Mesenchymal stem cell (in vitro differentiated cells and primary cell): ENCODE results near the gene KYAT1.

ENCODE experiments used
- DNase-seq: peaks from one replicate; pipeline ENCODE4 v3.0.0-alpha.2; 2013
- H2AFZ ChIP-seq: one replicate; pipeline ENCODE4 v1.6.1; 2013; ENCODE audit warnings: low read depth, mild to moderate bottlenecking, control low read depth, inconsistent platforms, low read length, moderate library complexity
- H2AK5ac ChIP-seq: 2 replicates; pipeline ENCODE4 v1.6.1; 2013; ENCODE audit warnings: low read length, moderate library complexity, mild to moderate bottlenecking, inconsistent platforms; ENCODE audit not compliant: severe bottlenecking
- H2BK120ac ChIP-seq: one replicate; pipeline ENCODE4 v1.6.1; 2013; ENCODE audit warnings: low read depth, mild to moderate bottlenecking, inconsistent platforms, low read length, moderate library complexity
- H2BK12ac ChIP-seq, 2 experiments: one replicate each; pipeline ENCODE4 v1.6.1; 2013; ENCODE audit warnings: inconsistent platforms in 2 of 2, low read length in 2 of 2, mild to moderate bottlenecking in 2 of 2, moderate library complexity in 2 of 2, control low read depth in 1 of 2
- H2BK15ac ChIP-seq: one replicate; pipeline ENCODE4 v1.6.1; 2013; ENCODE audit warnings: mild to moderate bottlenecking, low read depth, inconsistent platforms; ENCODE audit not compliant: poor library complexity, severe bottlenecking
- H2BK5ac ChIP-seq: 2 replicates; pipeline ENCODE4 v1.6.1; 2013; ENCODE audit warnings: low read depth, mild to moderate bottlenecking, low read length, control low read depth, inconsistent platforms; ENCODE audit not compliant: poor library complexity, severe bottlenecking
- H3K14ac ChIP-seq, 2 experiments: one replicate each; pipeline ENCODE4 v1.6.1; 2013; ENCODE audit warnings: inconsistent platforms in 2 of 2, low read length in 2 of 2, control low read depth in 1 of 2, mild to moderate bottlenecking in 1 of 2, moderate library complexity in 1 of 2
- H3K18ac ChIP-seq, 2 experiments: one replicate each; pipeline ENCODE4 v1.6.1; 2013; ENCODE audit warnings: inconsistent platforms in 2 of 2, low read length in 2 of 2, control low read depth in 1 of 2, low read depth in 1 of 2, mild to moderate bottlenecking in 1 of 2
- H3K23ac ChIP-seq, 2 experiments: one replicate each; pipeline ENCODE4 v1.6.1; 2013; ENCODE audit warnings: inconsistent platforms in 2 of 2, low read length in 2 of 2, mild to moderate bottlenecking in 2 of 2, moderate library complexity in 2 of 2, control low read depth in 1 of 2
- H3K27ac ChIP-seq: 2 replicates; pipeline ENCODE4 v1.5.1; 2013; ENCODE audit warnings: mild to moderate bottlenecking, moderate library complexity, low read length, control low read depth, inconsistent platforms; ENCODE audit not compliant: poor library complexity, severe bottlenecking
- H3K27me3 ChIP-seq, 2 experiments: 2 replicates each; pipeline versions ENCODE4 v1.6.1 to v1.7.0; 2013; ENCODE audit warnings: low read length in 2 of 2, mild to moderate bottlenecking in 2 of 2, moderate library complexity in 2 of 2, control low read depth in 1 of 2, inconsistent platforms in 1 of 2; ENCODE audit not compliant: control insufficient read depth in 1 of 2, insufficient read depth in 1 of 2
- H3K36me3 ChIP-seq, 2 experiments: 2 replicates each; pipeline versions ENCODE4 v1.6.1 to v1.7.0; 2013; ENCODE audit warnings: low read length in 2 of 2, control low read depth in 1 of 2, inconsistent platforms in 1 of 2, low read depth in 1 of 2, mild to moderate bottlenecking in 1 of 2; ENCODE audit not compliant: insufficient read depth in 2 of 2, control insufficient read depth in 1 of 2
- H3K4ac ChIP-seq, 2 experiments: one replicate each; pipeline ENCODE4 v1.6.1; 2013; ENCODE audit warnings: inconsistent platforms in 2 of 2, low read length in 2 of 2, mild to moderate bottlenecking in 2 of 2, moderate library complexity in 2 of 2, control low read depth in 1 of 2, low read depth in 1 of 2
- H3K4me1 ChIP-seq: 2 replicates; pipeline ENCODE4 v1.6.1; 2013; ENCODE audit warnings: low read depth, low read length, control low read depth; ENCODE audit not compliant: control insufficient read depth, insufficient read depth
- H3K4me2 ChIP-seq: 2 replicates; pipeline ENCODE4 v1.6.1; 2013; ENCODE audit warnings: low read length, mild to moderate bottlenecking, inconsistent platforms; ENCODE audit not compliant: poor library complexity, severe bottlenecking
- H3K4me3 ChIP-seq, 2 experiments: 2 replicates each; pipeline versions ENCODE4 v1.5.1 to v1.7.0; 2013; ENCODE audit warnings: low read length in 2 of 2, mild to moderate bottlenecking in 2 of 2, control low read depth in 1 of 2, low read depth in 1 of 2; ENCODE audit not compliant: insufficient read depth in 1 of 2
- H3K79me1 ChIP-seq: replicated peaks from 2 replicates; pipeline ENCODE4 v1.6.1; 2013; ENCODE audit warnings: mild to moderate bottlenecking, control low read depth, low read length, inconsistent platforms; ENCODE audit not compliant: poor library complexity, severe bottlenecking
- H3K9ac ChIP-seq: 2 replicates; pipeline ENCODE4 v1.7.0; 2013; ENCODE audit warnings: mild to moderate bottlenecking, low read length, moderate library complexity
- H3K9me3 ChIP-seq: 2 replicates; pipeline ENCODE4 v1.7.0; 2013; ENCODE audit warnings: mild to moderate bottlenecking, low read length; ENCODE audit not compliant: control insufficient read depth
- H4K8ac ChIP-seq: one replicate; pipeline ENCODE4 v1.6.1; 2013; ENCODE audit warnings: inconsistent platforms, mild to moderate bottlenecking, low read length, moderate library complexity
- H4K91ac ChIP-seq: one replicate; pipeline ENCODE4 v1.6.1; 2013; ENCODE audit warnings: mild to moderate bottlenecking, low read length, inconsistent platforms
- WGBS: methylation state at CpG from one replicate; pipeline ENCODE4 v1.1.7; 2013; ENCODE audit warnings: mixed read lengths; 5-methylcytosine and 5-hydroxymethylcytosine counted together

KYAT1 gene

DNA sequence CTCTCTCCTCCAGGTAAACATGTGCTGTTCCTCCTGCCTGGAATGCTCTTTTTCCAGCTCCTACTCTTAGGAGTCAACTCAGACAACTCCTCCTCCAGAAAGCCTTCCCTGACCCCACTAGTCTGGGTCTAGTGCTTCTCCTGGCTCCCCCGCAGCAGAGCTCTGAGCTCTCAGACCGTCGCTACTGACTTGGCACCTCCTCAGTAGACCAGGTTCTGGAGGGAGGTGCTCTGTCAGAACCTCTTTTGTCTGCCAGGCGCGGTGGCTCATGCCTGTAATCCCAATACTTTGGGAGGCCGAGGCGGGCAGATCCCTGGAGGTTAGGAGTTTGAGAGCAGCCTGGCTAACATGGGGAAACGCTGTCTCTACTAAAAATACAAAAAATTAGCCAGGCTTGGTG, 3.6 kb upstream of the KYAT1 start:
- H3K4me1 ChIP-seq = peaks cover 32% of the 10 kb centered on the region
- WGBS = 96% methylated on average over 8 of the region's 8 CpGs

DNA sequence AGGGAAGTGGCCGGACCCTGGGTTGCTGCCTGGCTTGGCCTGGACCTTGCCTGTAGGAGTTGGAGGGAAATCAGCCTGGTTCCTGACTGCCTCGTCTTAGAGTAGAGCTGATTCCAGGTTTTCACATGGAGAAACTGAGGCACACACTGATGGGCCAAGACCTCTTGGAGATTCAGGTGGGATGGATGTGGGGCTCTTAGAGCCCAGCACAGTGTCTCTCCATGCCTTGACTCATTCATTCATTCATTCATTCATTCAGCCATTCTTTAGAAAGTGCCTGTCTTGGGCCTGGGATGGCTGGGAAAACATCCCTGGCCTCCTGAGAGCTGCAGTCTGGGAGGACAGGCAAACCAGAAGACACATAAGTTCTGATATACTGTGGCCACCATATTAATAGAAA, 2.4 kb upstream of the KYAT1 start:
- Histone ChIP-seq H3K36me3 (peaks cover 34 to 36% of the 10 kb centered on the region in 2 experiments), H2BK120ac (no peak overlapping the region), H2AK5ac (no peak overlapping the region), H4K8ac (no peak overlapping the region), H3K9ac (no peak overlapping the region), H3K4me3 (peak overlapping the region in 1 of 2 experiments; percentile 97), H2BK12ac (no peak overlapping the region), H4K91ac (no peak overlapping the region), H3K9me3 (no peaks in the 10 kb centered on the region), H3K27me3 (no peaks in the 10 kb centered on the region), H2BK5ac (no peak overlapping the region), H3K14ac (no peak overlapping the region), H3K4me1 (peaks cover 32% of the 10 kb centered on the region), H2BK15ac (no peak overlapping the region), H3K18ac (no peak overlapping the region), H3K27ac (no peak overlapping the region), H3K4ac (no peak overlapping the region), H3K79me1 (peaks cover 26% of the 10 kb centered on the region), H3K4me2 (no peak overlapping the region), H3K23ac (peak overlapping the region in 1 of 2 experiments; percentile 9), H2AFZ (no peak overlapping the region)
- 91% methylated on average over 2 of the region's 2 CpGs for WGBS
- DNase-seq = no peak

More for the DNA sequence above, 3.6 kb upstream of the KYAT1 start:
- H3K9ac ChIP-seq = no peak overlapping the region
- no peak overlapping the region for H2BK5ac ChIP-seq
- H3K14ac ChIP-seq = no peak overlapping the region
- no peak overlapping the region for H3K4me2 ChIP-seq
- no peak overlapping the region for H2BK120ac ChIP-seq
- no peak for DNase-seq
- H3K36me3 ChIP-seq = peaks cover 38 to 41% of the 10 kb centered on the region in 2 experiments
- no peak overlapping the region for H4K91ac ChIP-seq
- no peak overlapping the region for H2BK15ac ChIP-seq
- H3K79me1 ChIP-seq = peaks cover 20% of the 10 kb centered on the region
- H3K18ac ChIP-seq = no peak overlapping the region
- H2BK12ac ChIP-seq = no peak overlapping the region
- H2AFZ ChIP-seq = no peak overlapping the region
- no peak overlapping the region for H3K4ac ChIP-seq
- H3K23ac ChIP-seq = no peak overlapping the region
- H4K8ac ChIP-seq = no peak overlapping the region
- H3K4me3 ChIP-seq = no peak overlapping the region
- no peak overlapping the region for H3K27ac ChIP-seq
- no peak overlapping the region for H2AK5ac ChIP-seq
- no peaks in the 10 kb centered on the region for H3K9me3 ChIP-seq
- H3K27me3 ChIP-seq = no peaks in the 10 kb centered on the region

GRCh38 chr9:128882677-128883603, 1.2 kb upstream of the KYAT1 start:
- Histone ChIP-seq H3K4me3 (peak overlapping the region; percentile 79 to 97), H3K14ac (peak overlapping the region in 1 of 2 experiments; percentile 94), H3K79me1 (peaks cover 29% of the 10 kb centered on the region), H3K27ac (peak overlapping the region; percentile 62), H2BK15ac (peak overlapping the region; percentile 73), H2BK5ac (peak overlapping the region; percentile 77), H2AFZ (no peak overlapping the region), H3K23ac (peak overlapping the region in 1 of 2 experiments; percentile 95), H3K9me3 (no peaks in the 10 kb centered on the region), H4K91ac (peak overlapping the region; percentile 57), H3K4me1 (peaks cover 22% of the 10 kb centered on the region), H2BK120ac (peak overlapping the region; percentile 62), H2BK12ac (peak overlapping the region; percentile 37 to 64), H3K18ac (peak overlapping the region; percentile 49 to 81), H3K27me3 (no peaks in the 10 kb centered on the region), H2AK5ac (peak overlapping the region; percentile 29), H3K4ac (peak overlapping the region; percentile 64 to 79), H3K9ac (peak overlapping the region; percentile 92), H3K4me2 (peak overlapping the region; percentile 90), H3K36me3 (peaks cover 24 to 25% of the 10 kb centered on the region in 2 experiments), H4K8ac (peak overlapping the region; percentile 83)
- WGBS = 0% methylated on average over 11 of the region's 19 CpGs
- peak; percentile 32 for DNase-seq

DNA sequence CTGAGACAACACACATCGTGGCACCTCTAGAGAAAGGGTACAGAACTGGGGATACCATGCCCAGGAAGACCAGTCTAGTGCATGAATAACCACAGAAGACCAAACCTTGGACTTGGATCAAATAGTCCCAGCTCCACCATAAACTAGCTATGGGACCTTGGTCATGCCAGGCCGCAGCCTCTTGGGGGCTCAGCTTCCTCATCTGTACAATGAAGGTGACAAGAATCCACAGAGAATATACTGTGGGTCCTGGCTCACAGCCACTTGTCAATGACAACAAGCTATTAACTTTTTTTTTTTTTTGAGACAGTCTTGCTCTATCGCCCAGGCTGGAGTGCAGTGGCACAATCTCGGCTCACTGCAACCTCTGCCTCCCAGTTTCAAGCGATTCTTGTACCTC, 3.9 kb downstream of the KYAT1 start:
- no peak overlapping the region for H4K8ac ChIP-seq
- no peak overlapping the region for H3K4ac ChIP-seq
- H2BK12ac ChIP-seq = no peak overlapping the region
- H3K4me2 ChIP-seq = no peak overlapping the region
- H3K14ac ChIP-seq = no peak overlapping the region
- H3K36me3 ChIP-seq = no peaks in the 10 kb centered on the region
- H3K23ac ChIP-seq = no peak overlapping the region
- no peak overlapping the region for H3K18ac ChIP-seq
- no peak overlapping the region for H2BK5ac ChIP-seq
- no peak for DNase-seq
- H2BK120ac ChIP-seq = no peak overlapping the region
- no peak overlapping the region for H2AFZ ChIP-seq
- no peak overlapping the region for H3K9ac ChIP-seq
- no peak overlapping the region for H2AK5ac ChIP-seq
- H3K4me1 ChIP-seq = peaks cover 9% of the 10 kb centered on the region
- no peak overlapping the region for H4K91ac ChIP-seq
- 98% methylated on average over 5 of the region's 5 CpGs for WGBS
- no peaks in the 10 kb centered on the region for H3K9me3 ChIP-seq
- H3K4me3 ChIP-seq = no peak overlapping the region
- no peaks in the 10 kb centered on the region for H3K27me3 ChIP-seq
- no peak overlapping the region for H3K27ac ChIP-seq
- no peak overlapping the region for H2BK15ac ChIP-seq
- H3K79me1 ChIP-seq = peaks cover 22% of the 10 kb centered on the region
